K562 (cell line): ENCODE data around the gene ABL1. TPM values are rescaled to one million over a fixed set of nuclear protein-coding genes. Genes with fewer than 3 reads are reported as not detected.

Source experiments
- ATAC-seq: fragments of 200-7000 bp; cut with Tn5 transposase; 3 replicates; pipeline ENCODE4 v1.9.1; 2020; ENCODE audit warnings: moderate library complexity
- BruUV-seq: library from RNA; stranded (reverse); fragments of 400-500 nt; replicated peaks from 2 replicates; lab custom pipeline; 2021; lab: Mats Ljungman, UMichigan
- CTCF ChIA-PET: fragments of 300-600 bp; formaldehyde crosslinking; extraction: SDS; loops from one replicate; lab custom pipeline; 2021; ENCODE audit warnings: low intra/inter-chr PET ratio; lab: Yijun Ruan, JAX
- POLR2A ChIA-PET: fragments of 300-600, 350-650 bp; sonication (Branson Sonifier 250); formaldehyde crosslinking; extraction: SDS; loops from one replicate; lab custom pipeline; 2021; ENCODE audit warnings: antibody characterized with exemption, inconsistent platforms; lab: Yijun Ruan, JAX
- DNase-seq, 4 experiments: peaks; one replicate each; pipeline versions ENCODE4 v3.0.0 to v3.0.0-alpha.2; 2011 to 2018; ENCODE audit warnings: low spot score in 3 of 4, mixed read lengths in 3 of 4; ENCODE audit errors: extremely low read depth in 1 of 4
- FAIRE-seq: peaks from 2 replicates; lab custom pipeline; 2011; peaks lifted over from hg19 to GRCh38; lab: Jason Lieb, UNC
- H2AFZ ChIP-seq: 2 replicates; pipeline ENCODE4 v1.6.0; 2011; ENCODE audit warnings: low read depth, low read length, control low read depth, inconsistent platforms
- H3K27ac ChIP-seq: fragments of 200-600 bp; 3 replicates; pipeline ENCODE4 v1.8.0; 2011; ENCODE audit warnings: low read depth, mild to moderate bottlenecking, control low read depth, inconsistent platforms, low read length, moderate library complexity, mixed read lengths; ENCODE audit errors: extremely low read depth
- H3K27me3 ChIP-seq, 2 experiments: fragments of 300-600 bp in 1 of 2; 2 replicates in 1 of 2; 3 replicates in 1 of 2; pipeline versions ENCODE4 v1.6.0 to v1.8.0; 2011; ENCODE audit warnings: inconsistent platforms in 2 of 2, low read length in 2 of 2, mild to moderate bottlenecking in 1 of 2, mixed read lengths in 1 of 2, moderate library complexity in 1 of 2; ENCODE audit not compliant: control insufficient read depth in 2 of 2, insufficient read depth in 2 of 2
- H3K36me3 ChIP-seq: fragments of 300-600 bp; 3 replicates; pipeline ENCODE4 v1.8.0; 2011; ENCODE audit warnings: mild to moderate bottlenecking, low read length, inconsistent platforms; ENCODE audit not compliant: control insufficient read depth, insufficient read depth
- H3K4me1 ChIP-seq, 2 experiments: fragments of 200-600 bp in 1 of 2; replicated peaks in 1 of 2; 2 replicates in 1 of 2; 3 replicates in 1 of 2; pipeline versions ENCODE4 v1.5.1 to v1.8.0; 2011; ENCODE audit warnings: inconsistent platforms in 2 of 2, low read length in 2 of 2, mild to moderate bottlenecking in 1 of 2, mixed read lengths in 1 of 2, moderate library complexity in 1 of 2; ENCODE audit not compliant: control insufficient read depth in 2 of 2, insufficient read depth in 2 of 2
- H3K4me2 ChIP-seq: 2 replicates; pipeline ENCODE4 v1.6.1; 2011; ENCODE audit warnings: low read length, control low read depth, inconsistent platforms, mixed read lengths; ENCODE audit not compliant: insufficient read depth
- H3K4me3 ChIP-seq: fragments of 200-600 bp; sonication (generic), shearing (Covaris generic); 2 replicates; pipeline ENCODE4 v1.5.1; 2016; ENCODE audit warnings: control low read depth, inconsistent platforms
- H3K79me2 ChIP-seq: fragments of 200-600 bp; 3 replicates; pipeline ENCODE4 v1.8.0; 2011; ENCODE audit warnings: low read length, inconsistent platforms; ENCODE audit not compliant: control insufficient read depth, insufficient read depth
- H3K9ac ChIP-seq, 2 experiments: 2 replicates each; pipeline versions ENCODE4 v1.6.0 to v1.6.1; 2011; ENCODE audit warnings: low read depth in 2 of 2, low read length in 2 of 2, control low read depth in 1 of 2, inconsistent platforms in 1 of 2, mild to moderate bottlenecking in 1 of 2, mixed read lengths in 1 of 2; ENCODE audit not compliant: insufficient read depth in 1 of 2
- H3K9me1 ChIP-seq: one replicate; pipeline ENCODE4 v1.6.0; 2011; ENCODE audit warnings: inconsistent platforms, mild to moderate bottlenecking, low read length, moderate library complexity; ENCODE audit not compliant: control insufficient read depth, insufficient read depth
- H3K9me3 ChIP-seq: replicated peaks from 2 replicates; pipeline ENCODE4 v1.5.1; 2011; ENCODE audit warnings: low read depth, low read length, inconsistent platforms; ENCODE audit not compliant: control insufficient read depth, insufficient read depth
- H4K20me1 ChIP-seq: replicated peaks from 2 replicates; pipeline ENCODE4 v1.6.1; 2011; ENCODE audit warnings: low read length, inconsistent platforms, mixed read lengths; ENCODE audit not compliant: control insufficient read depth, insufficient read depth
- BHLHE40 ChIP-seq: IDR thresholded peaks from 2 replicates; pipeline ENCODE4 v1.6.1; 2011; ENCODE audit warnings: low read length, improper control_type of control experiment
- BMI1 ChIP-seq: fragments of 150-350 bp; IDR thresholded peaks from 2 replicates; pipeline ENCODE4 v1.6.1; 2014; ENCODE audit warnings: low read length
- CTCF ChIP-seq, 3 experiments: IDR thresholded peaks in 2 of 3; conservative IDR thresholded peaks in 1 of 3; 2 replicates each; pipeline ENCODE4 v1.5.1; 2011 to 2012; ENCODE audit warnings: low read length in 3 of 3, mild to moderate bottlenecking in 3 of 3, control low read depth in 2 of 3, improper control_type of control experiment in 1 of 3, inconsistent platforms in 1 of 3, low read depth in 1 of 3, mixed read lengths in 1 of 3, moderate library complexity in 1 of 3; ENCODE audit not compliant: insufficient read depth in 2 of 3
- FOXK1 ChIP-seq: sonication (generic); formaldehyde crosslinking; IDR thresholded peaks from 2 replicates; pipeline ENCODE4 v1.8.0; 2022; ENCODE audit warnings: missing genetic modification reagents, mild to moderate bottlenecking, borderline replicate concordance
- GABPA ChIP-seq: fragments of 200-800 bp; sonication (Bioruptor generic); conservative IDR thresholded peaks from 2 replicates; pipeline ENCODE4 v1.6.1; 2016; ENCODE audit warnings: low read depth, missing genetic modification characterization, missing compliant biosample characterization
- MAFK ChIP-seq: IDR thresholded peaks from 2 replicates; pipeline ENCODE4 v1.6.1; 2011; ENCODE audit warnings: low read length, improper control_type of control experiment
- MYBL2 ChIP-seq, 2 experiments: fragments of 450-650 bp in 1 of 2; sonication (generic) in 1 of 2; formaldehyde crosslinking in 1 of 2; IDR thresholded peaks; 2 replicates each; pipeline versions ENCODE4 v1.6.1 to v1.8.1; 2017 to 2022; ENCODE audit warnings: borderline replicate concordance in 1 of 2, inconsistent platforms in 1 of 2, low read depth in 1 of 2, mild to moderate bottlenecking in 1 of 2, missing genetic modification reagents in 1 of 2, moderate library complexity in 1 of 2
- PHF21A ChIP-seq: fragments of 450-650 bp; IDR thresholded peaks from 2 replicates; pipeline ENCODE4 v1.6.1; 2017; ENCODE audit warnings: low read depth, borderline replicate concordance
- SMC3 ChIP-seq: conservative IDR thresholded peaks from 2 replicates; pipeline ENCODE4 v1.6.1; 2011; ENCODE audit warnings: low read depth, low read length, improper control_type of control experiment; ENCODE audit not compliant: insufficient read depth
- STAT5A ChIP-seq: IDR thresholded peaks from 2 replicates; pipeline ENCODE4 v1.6.1; 2012; ENCODE audit warnings: low read length, inconsistent platforms, borderline replicate concordance
- ZFP36 ChIP-seq: fragments of 150-350 bp; IDR thresholded peaks from 2 replicates; pipeline ENCODE4 v1.6.1; 2018; ENCODE audit warnings: low read length, low read depth; ENCODE audit not compliant: partially characterized antibody
- ZKSCAN1 ChIP-seq: fragments of 150-350 bp; IDR thresholded peaks from 2 replicates; pipeline ENCODE4 v1.6.1; 2016; ENCODE audit warnings: low read depth, low read length
- whole genome bisulfite sequencing: fragments of 100-300 bp; shearing (Covaris generic); methylation state at CpG from one replicate; pipeline ENCODE4 v1.1.6; 2016; ENCODE audit warnings: low coverage, mixed read lengths; ENCODE audit not compliant: insufficient coverage; ENCODE audit errors: missing lambda C conversion rate; 5-methylcytosine and 5-hydroxymethylcytosine counted together
- in situ Hi-C: fragments of 300-500 bp; cut with MboI; formaldehyde crosslinking; loops from 4 replicates; pipeline ENCODE4 v1.15.0; 2018; ENCODE audit warnings: inconsistent platforms, mixed read lengths
- intact Hi-C: fragments of 100-400 bp; cut with micrococcal nuclease; formaldehyde crosslinking; loops from 2 replicates; pipeline ENCODE4 v1.14.2; 2022
- polyA plus RNA-seq, 8 experiments: library from polyadenylated mRNA; depleted of rRNA in 4 of 8; stranded (reverse) in 5 of 8; unstranded in 3 of 8; fragments of >200 nt; fragmentation: Nextera tagmentation in 2 of 8; fragmentation: Illumina TruSeq in 1 of 8; extraction: Ambion mirVana in 2 of 8; extraction: Trizol in 1 of 8; gene quantifications; 2 replicates each; pipeline versions ENCODE4 v1.2.1 to v1.2.3, GENCODE V29; 2011 to 2014; ENCODE audit warnings: inconsistent platforms in 1 of 8, missing spikeins in 1 of 8
- total RNA-seq, 7 experiments: library from RNA; depleted of rRNA in 6 of 7; stranded (reverse); fragments of >200 nt in 6 of 7; fragmentation: Illumina TruSeq in 2 of 7; extraction: Trizol in 2 of 7; gene quantifications; 2 replicates each; pipeline versions ENCODE4 v1.2.1 to v1.2.3, GENCODE V29; 2011 to 2021; ENCODE audit warnings: low replicate concordance in 1 of 7

The ABL1 gene
- total and polyA plus RNA-seq, 9 of the 15 experiments (the other 6 are each of a cell fraction or from before 2014, with no cell fraction given), result 1.5 to 130 (median 37.8) TPM

GRCh38 chr9:130912932-130913598 lies 78.0 kb downstream of the ABL1 start:
- intact Hi-C loops, result no loop called here
- in situ Hi-C loops, result no loop called here
- Histone ChIP-seq H3K27ac (no peak overlapping the region), H2AFZ (0 out of 2 replicates have a peak overlapping the region, but pooled peaks have one; percentile 3), H3K4me2 (peak overlapping the region; percentile 2; the same call in 1 of the 2 replicates), H3K4me3 (no peak overlapping the region), H3K4me1 (peaks cover 0 to 57% of the 10 kb centered on the region in 2 experiments; a peak in 2 of 5 replicates), H3K36me3 (no peaks in the 10 kb centered on the region), H3K9ac (peak overlapping the region in 1 of 2 experiments; percentile 65; a peak in 2 of 4 replicates), H3K9me3 (no peaks in the 10 kb centered on the region), H3K79me2 (no peaks in the 10 kb centered on the region), H3K27me3 (peaks cover 83 to 88% of the 10 kb centered on the region in 2 experiments), H3K9me1 (peaks cover 16% of the 10 kb centered on the region), H4K20me1 (peaks cover 68% of the 10 kb centered on the region)
- 2% methylated on average over 38 of the region's 38 CpGs for WGBS
- BruUV-seq, result no TSS peak
- ChIA-PET POLR2A (interaction anchor here (0.5 to 26.8 kb wide), 12 partner anchors 1 to 222 kb away, joined by 3 to 582 read pairs (median 4); partner anchors contain the start of gene QRFP), CTCF (no interaction called here)
- FAIRE-seq (no peak), ATAC-seq (peak; percentile 9), DNase-seq (peak in 3 of 4 experiments; percentile 67 to 68 (median 67))
- TF ChIP-seq ZKSCAN1, result peak; percentile 68; the same call in 1 of the 2 replicates
- TF ChIP-seq CTCF (IDR thresholded peaks at IDR 0.05 in 2 of 3, conservative IDR thresholded peaks at IDR 0.05 in 1 of 3; ENCODE audit: insufficient read depth in 2 of 3, low read depth in 1 of 3, low read length in 3 of 3), result peak in 1 of 3 experiments; percentile 4; a peak in 1 of 6 replicates
- no peak for TF ChIP-seq PHF21A
- no peak for TF ChIP-seq MYBL2 (IDR thresholded peaks at IDR 0.05; ENCODE audit: low read depth)
- TF ChIP-seq MYBL2 (CRISPR knock-in tag; IDR thresholded peaks at IDR 0.05; ENCODE audit: borderline replicate concordance), result no peak
- TF ChIP-seq BMI1, result peak; percentile 47; the same call in 1 of the 2 replicates
- TF ChIP-seq SMC3, result 0 out of 2 replicates have a peak, but pooled peaks have one; percentile 7
- no peak for TF ChIP-seq FOXK1 (CRISPR knock-in tag)
- TF ChIP-seq GABPA, result no peak
- TF ChIP-seq ZFP36, result peak; percentile 4
- TF ChIP-seq MAFK, result peak; percentile 14; the same call in 1 of the 2 replicates
- TF ChIP-seq BHLHE40, result 0 out of 2 replicates have a peak, but pooled peaks have one; percentile 5
- no peak for TF ChIP-seq STAT5A
